IMR-90 (cell line): ENCODE measurements around the gene RAET1G. TPM values are rescaled to one million over a fixed set of nuclear protein-coding genes. Genes with fewer than 3 reads are reported as not detected.

ENCODE experiments used
- ATAC-seq: fragments of 200-7000 bp; cut with Tn5 transposase; 2 replicates; pipeline ENCODE4 v1.9.1; 2020; ENCODE audit warnings: low read depth, mild to moderate bottlenecking, moderate library complexity
- BruUV-seq: library from RNA; stranded (reverse); fragments of 400-500 nt; replicated peaks from 2 replicates; lab custom pipeline; 2021; lab: Mats Ljungman, UMichigan
- CTCF ChIA-PET: fragments of 300-600 bp; formaldehyde crosslinking; extraction: SDS; loops from one replicate; lab custom pipeline; 2021; ENCODE audit warnings: antibody characterized with exemption; lab: Yijun Ruan, JAX
- POLR2A ChIA-PET: fragments of 300-600 bp; sonication (Branson Sonifier 250); formaldehyde crosslinking; loops from one replicate; lab custom pipeline; 2022; ENCODE audit warnings: antibody characterized with exemption; ENCODE audit not compliant: unreplicated experiment; lab: Charles Lee
- DNase-seq: peaks from one replicate; pipeline ENCODE4 v3.0.0; 2013
- H2AFZ ChIP-seq: replicated peaks from 2 replicates; pipeline ENCODE3; 2013; ENCODE audit warnings: low read length, mild to moderate bottlenecking; ENCODE audit not compliant: poor library complexity
- H2AK5ac ChIP-seq: 2 replicates; pipeline ENCODE4 v1.6.1; 2013; ENCODE audit warnings: low read depth, low read length, inconsistent platforms
- H2AK9ac ChIP-seq: replicated peaks from 2 replicates; pipeline ENCODE3; 2013; ENCODE audit warnings: mild to moderate bottlenecking, low read depth, low read length, moderate library complexity; ENCODE audit not compliant: poor library complexity
- H2BK120ac ChIP-seq: 2 replicates; pipeline ENCODE4 v1.6.1; 2013; ENCODE audit warnings: low read depth, low read length, inconsistent platforms
- H2BK15ac ChIP-seq: 3 replicates; pipeline ENCODE4 v1.6.1; 2013; ENCODE audit warnings: low read depth, low read length, inconsistent platforms
- H2BK20ac ChIP-seq: 2 replicates; pipeline ENCODE4 v1.6.1; 2013; ENCODE audit warnings: low read depth, mild to moderate bottlenecking, inconsistent platforms, low read length, moderate library complexity
- H2BK5ac ChIP-seq: 2 replicates; pipeline ENCODE4 v1.6.1; 2013; ENCODE audit warnings: mild to moderate bottlenecking, low read depth, low read length, inconsistent platforms; ENCODE audit not compliant: poor library complexity, severe bottlenecking
- H3K14ac ChIP-seq: replicated peaks from 2 replicates; pipeline ENCODE4 v1.6.1; 2013; ENCODE audit warnings: low read depth, low read length, inconsistent platforms
- H3K18ac ChIP-seq: 2 replicates; pipeline ENCODE4 v1.6.1; 2013; ENCODE audit warnings: low read depth, low read length, control low read depth
- H3K23ac ChIP-seq: 2 replicates; pipeline ENCODE4 v1.6.1; 2013; ENCODE audit warnings: low read depth, low read length, inconsistent platforms
- H3K27ac ChIP-seq: 2 replicates; pipeline ENCODE4 v1.5.1; 2013; ENCODE audit warnings: mild to moderate bottlenecking, control low read depth, low read length; ENCODE audit not compliant: insufficient read depth
- H3K27me3 ChIP-seq: 2 replicates; pipeline ENCODE4 v1.6.1; 2013; ENCODE audit warnings: low read length; ENCODE audit not compliant: control insufficient read depth, insufficient read depth
- H3K36me3 ChIP-seq: 2 replicates; pipeline ENCODE4 v1.6.1; 2013; ENCODE audit warnings: low read length, mixed read lengths; ENCODE audit not compliant: control insufficient read depth, insufficient read depth
- H3K4ac ChIP-seq: 2 replicates; pipeline ENCODE4 v1.6.1; 2013; ENCODE audit warnings: low read depth, low read length, inconsistent platforms
- H3K4me1 ChIP-seq: 2 replicates; pipeline ENCODE4 v1.6.1; 2013; ENCODE audit warnings: low read length, mixed read lengths; ENCODE audit not compliant: control insufficient read depth, insufficient read depth
- H3K4me2 ChIP-seq: 2 replicates; pipeline ENCODE4 v1.6.1; 2013; ENCODE audit warnings: low read depth, mild to moderate bottlenecking, control low read depth, low read length, moderate library complexity
- H3K4me3 ChIP-seq: 2 replicates; pipeline ENCODE4 v1.5.1; 2013; ENCODE audit warnings: low read depth, mild to moderate bottlenecking, control low read depth, low read length, moderate library complexity; ENCODE audit not compliant: insufficient read depth
- H3K56ac ChIP-seq: 2 replicates; pipeline ENCODE4 v1.6.1; 2013; ENCODE audit warnings: low read length, inconsistent platforms; ENCODE audit not compliant: insufficient read depth; ENCODE audit errors: extremely low read depth
- H3K79me1 ChIP-seq, 2 experiments: 2 replicates each; pipeline ENCODE4 v1.6.1; 2013; ENCODE audit warnings: low read length in 2 of 2, inconsistent platforms in 1 of 2, low read depth in 1 of 2
- H3K9ac ChIP-seq: 2 replicates; pipeline ENCODE4 v1.6.1; 2013; ENCODE audit warnings: low read depth, low read length, control low read depth
- H3K9me1 ChIP-seq: 2 replicates; pipeline ENCODE4 v1.6.1; 2013; ENCODE audit warnings: low read length, inconsistent platforms; ENCODE audit not compliant: insufficient read depth
- H3K9me3 ChIP-seq: 2 replicates; pipeline ENCODE4 v1.6.1; 2013; ENCODE audit warnings: low read length; ENCODE audit not compliant: control insufficient read depth, insufficient read depth
- H4K20me1 ChIP-seq: 2 replicates; pipeline ENCODE4 v1.6.1; 2013; ENCODE audit warnings: low read length, inconsistent platforms; ENCODE audit not compliant: insufficient read depth
- H4K5ac ChIP-seq: 2 replicates; pipeline ENCODE4 v1.6.1; 2013; ENCODE audit warnings: mild to moderate bottlenecking, low read depth, low read length, control low read depth
- H4K8ac ChIP-seq, 2 experiments: 2 replicates each; pipeline ENCODE4 v1.6.1; 2013; ENCODE audit warnings: low read depth in 2 of 2, low read length in 2 of 2, control low read depth in 1 of 2, inconsistent platforms in 1 of 2
- H4K91ac ChIP-seq: 2 replicates; pipeline ENCODE4 v1.6.1; 2013; ENCODE audit warnings: low read depth, low read length, inconsistent platforms; ENCODE audit not compliant: insufficient read depth
- CEBPB ChIP-seq: IDR thresholded peaks from 2 replicates; pipeline ENCODE4 v1.6.1; 2012; ENCODE audit warnings: low read depth, low read length, improper control_type of control experiment
- FOS ChIP-seq: fragments of 150-350 bp; IDR thresholded peaks from 2 replicates; pipeline ENCODE4 v1.6.1; 2016; ENCODE audit warnings: low read depth, low read length
- WGBS, 2 experiments: methylation state at CpG; one replicate each; pipeline versions ENCODE4 v1.1.5 to v1.1.7; 2013; ENCODE audit warnings: missing lambda C conversion rate in 2 of 2; ENCODE audit not compliant: insufficient read length in 1 of 2; ENCODE audit errors: extremely low coverage in 2 of 2; 5-methylcytosine and 5-hydroxymethylcytosine counted together
- dilution Hi-C: fragments of 300-500 bp; cut with HindIII; formaldehyde crosslinking; loops from one replicate; pipeline ENCODE4 v1.14.3; 2018; ENCODE audit warnings: low sequenced_read_pairs; ENCODE audit not compliant: unreplicated experiment
- in situ Hi-C: fragments of 300-500 bp; cut with MboI; formaldehyde crosslinking; loops from 3 replicates; pipeline ENCODE4 v1.14.3; 2019; ENCODE audit warnings: low sequenced_read_pairs, inconsistent platforms, mixed read lengths
- intact Hi-C: fragments of 100-400 bp; cut with micrococcal nuclease; formaldehyde crosslinking; loops from 2 replicates; pipeline ENCODE4 v1.10.0; 2022
- polyA plus RNA-seq, 3 experiments: library from polyadenylated mRNA; depleted of rRNA; stranded (reverse); fragments of >200 nt; gene quantifications; 2 replicates each; pipeline ENCODE4 v1.2.3, GENCODE V29; 2012; ENCODE audit warnings: low replicate concordance in 1 of 3
- total RNA-seq: library from RNA; depleted of rRNA; stranded (reverse); fragments of >200 nt; gene quantifications from 2 replicates; pipeline ENCODE4 v1.2.3, GENCODE V29; 2012

RAET1G gene
- total and polyA plus RNA-seq, 2 of the 4 experiments (the other 2 are of a cell fraction): 1.3 to 4.2 TPM

DNA sequence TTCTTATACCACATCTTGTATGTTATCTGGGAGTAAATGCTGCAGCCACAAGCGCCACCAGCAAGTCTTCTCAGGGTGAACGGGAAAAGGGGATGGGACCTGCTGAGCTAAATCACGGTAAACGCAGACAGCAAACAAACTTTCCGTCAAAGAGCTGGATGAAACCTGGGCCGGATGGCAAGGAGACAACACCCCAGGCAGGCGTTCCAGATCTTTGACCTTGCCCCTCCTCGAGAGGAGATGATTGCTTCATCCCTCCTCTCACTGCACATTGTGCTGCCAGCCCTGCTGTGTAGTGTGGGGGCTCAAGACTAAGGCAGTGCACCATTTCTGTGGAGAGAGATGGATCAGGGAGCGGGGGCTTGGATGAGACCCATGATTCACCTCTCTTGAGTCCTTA is 34.8 kb downstream of the RAET1G start:
- H3K14ac ChIP-seq: 0 out of 2 replicates have a peak overlapping the region, but pooled peaks have one; percentile 52
- H3K9ac ChIP-seq: no peak overlapping the region
- no peak overlapping the region for H2AK9ac ChIP-seq
- no peak overlapping the region for H3K56ac ChIP-seq
- dilution Hi-C loops (no loop called here), intact Hi-C loops (no loop called here), in situ Hi-C loops (no loop called here)
- H3K79me1 ChIP-seq: no peaks in the 10 kb centered on the region
- peaks cover 5% of the 10 kb centered on the region; the same call in 1 of the 2 replicates for H3K9me1 ChIP-seq
- no peaks in the 10 kb centered on the region for H3K27me3 ChIP-seq
- CTCF ChIA-PET: no interaction called here
- H4K20me1 ChIP-seq: no peaks in the 10 kb centered on the region
- H2BK15ac ChIP-seq: peak overlapping the region; percentile 48; the same call in 1 of the 3 replicates
- H2AK5ac ChIP-seq: peak overlapping the region; percentile 68
- H4K5ac ChIP-seq: no peak overlapping the region; the same call in 1 of the 2 replicates
- H3K9me3 ChIP-seq: no peaks in the 10 kb centered on the region
- H4K91ac ChIP-seq: no peak overlapping the region
- 0 out of 2 replicates have a peak overlapping the region, but pooled peaks have one; percentile 19 for H2BK120ac ChIP-seq
- H2AFZ ChIP-seq: peak overlapping the region; percentile 36
- no peak overlapping the region for H3K4me3 ChIP-seq
- H2BK5ac ChIP-seq: no peak overlapping the region
- no peak overlapping the region for H4K8ac ChIP-seq
- H3K23ac ChIP-seq: 0 out of 2 replicates have a peak overlapping the region, but pooled peaks have one; percentile 17
- H3K18ac ChIP-seq: peak overlapping the region; percentile 17; the same call in 1 of the 2 replicates
- peak; percentile 31; the same call in 1 of the 2 replicates for TF ChIP-seq CEBPB
- no peak for TF ChIP-seq FOS
- peak overlapping the region; percentile 21 for H3K4ac ChIP-seq
- POLR2A ChIA-PET: no interaction called here
- no TSS peak for BruUV-seq
- peak overlapping the region; percentile 21; the same call in 1 of the 2 replicates for H2BK20ac ChIP-seq
- no peak overlapping the region for H3K27ac ChIP-seq
- no CpG with 5 or more reads among the region's 9 CpGs for WGBS, 2 experiments
- H3K4me1 ChIP-seq: peaks cover 14% of the 10 kb centered on the region
- H3K36me3 ChIP-seq: no peaks in the 10 kb centered on the region
- DNase-seq (no peak), ATAC-seq (no peak)
- H3K4me2 ChIP-seq: no peak overlapping the region
